Breast epithelium (tissue), 4 donors: Measurements from ENCODE around the gene UST. TPM values are rescaled to one million over a fixed set of nuclear protein-coding genes. Genes with fewer than 3 reads are reported as not detected.
"Not testable (repeated sequence)": the region's sequence is repeated elsewhere in the genome, so short reads cannot be mapped to it uniquely, and the experiment has no call there.

Experiments used
- DNase-seq, 2 donors: peaks; one replicate each; pipeline ENCODE4 v3.0.0-alpha.2; 2019; ENCODE audit warnings: low spot score in 2 of 2
- H3K27ac ChIP-seq, 2 donors: fragments of 200-600 bp; sonication (generic) in 1 of 2; one replicate each; pipeline ENCODE4 v1.5.1; 2016 to 2019; ENCODE audit warnings: mild to moderate bottlenecking in 1 of 2
- H3K27me3 ChIP-seq, 2 donors: fragments of 200-600 bp; sonication (generic) in 1 of 2; one replicate each; pipeline versions ENCODE4 v1.5.1 to v1.6.0; 2017 to 2019; ENCODE audit warnings: control low read depth in 1 of 2, mild to moderate bottlenecking in 1 of 2
- H3K36me3 ChIP-seq: fragments of 200-600 bp; one replicate; pipeline ENCODE4 v1.5.1; 2019
- H3K4me1 ChIP-seq, 2 donors: fragments of 200-600 bp; sonication (generic); one replicate each; pipeline ENCODE4 v1.5.1; 2016 to 2019; ENCODE audit warnings: control low read depth in 1 of 2
- H3K4me3 ChIP-seq, 3 donors: fragments of 200-600 bp; sonication (generic); 1 replicate in 2 of 3; 2 replicates in 1 of 3; pipeline ENCODE4 v1.5.1; 2016 to 2019; ENCODE audit warnings: mild to moderate bottlenecking in 3 of 3, moderate library complexity in 2 of 3
- H3K9me3 ChIP-seq, 2 donors: fragments of 200-600 bp; sonication (generic) in 1 of 2; one replicate each; pipeline ENCODE4 v1.5.1; 2016 to 2019; ENCODE audit warnings: control low read depth in 1 of 2
- CTCF ChIP-seq, 3 donors: fragments of 450-650 bp; IDR thresholded peaks; one replicate each; pipeline ENCODE4 v1.5.1; 2016 to 2017; ENCODE audit warnings: antibody characterized with exemption in 3 of 3, mild to moderate bottlenecking in 3 of 3, moderate library complexity in 3 of 3
- POLR2A ChIP-seq: fragments of 450-650 bp; IDR thresholded peaks from one replicate; pipeline ENCODE4 v1.6.1; 2016; ENCODE audit warnings: antibody characterized with exemption, mild to moderate bottlenecking, moderate library complexity
- POLR2AphosphoS5 ChIP-seq, 3 donors: sonication (generic); formaldehyde crosslinking; IDR thresholded peaks; one replicate each; pipeline ENCODE4 v1.6.1; 2017; ENCODE audit warnings: antibody characterized with exemption in 3 of 3
- intact Hi-C: fragments of 100-400 bp; cut with DNase I; formaldehyde crosslinking; loops from one replicate; pipeline ENCODE4 v1.15.1; 2023; ENCODE audit warnings: low total_unique reads
- total RNA-seq, 3 donors: library from RNA; depleted of rRNA; stranded (reverse); fragments of >200 nt; gene quantifications; one replicate each; pipeline ENCODE4 v1.1.0, GENCODE V29; 2016

UST gene
- total RNA-seq, 3 donors from 2014 or later, result 10.5 to 28.8 (median 13.2) TPM

- Histone ChIP-seq H3K9me3 (no peaks in the 10 kb centered on the region), H3K27ac (no peak overlapping the region), H3K27me3 (no peaks in the 10 kb centered on the region), H3K4me3 (no peak overlapping the region), H3K4me1 (no peaks in the 10 kb centered on the region), H3K36me3 (no peaks in the 10 kb centered on the region)
- intact Hi-C loops, result no loop called here
- DNase-seq, result no peak
- TF ChIP-seq POLR2A, result no peak
- no peak for TF ChIP-seq POLR2AphosphoS5 (IDR thresholded peaks at IDR 0.05)
- TF ChIP-seq CTCF (IDR thresholded peaks at IDR 0.05), result no peak
These were observed 108.9 kb downstream of the UST start for GRCh38 chr6:148855744-148856143.

GRCh38 chr6:148857798-148858390 is 111.1 kb downstream of the UST start:
- H3K27me3 ChIP-seq, result no peaks in the 10 kb centered on the region
- H3K9me3 ChIP-seq, result no peaks in the 10 kb centered on the region
- intact Hi-C loops, result no loop called here
- H3K4me3 ChIP-seq, result no peak overlapping the region
- no peaks in the 10 kb centered on the region for H3K36me3 ChIP-seq
- no peak for TF ChIP-seq POLR2A
- no peak for TF ChIP-seq CTCF (IDR thresholded peaks at IDR 0.05)
- no peak for TF ChIP-seq POLR2AphosphoS5 (IDR thresholded peaks at IDR 0.05)
- DNase-seq, result no peak
- H3K4me1 ChIP-seq, result no peaks in the 10 kb centered on the region
- no peak overlapping the region for H3K27ac ChIP-seq

GRCh38 chr6:148864132-148864531 is 117.3 kb downstream of the UST start:
- H3K4me3 ChIP-seq, H3K36me3 ChIP-seq, DNase-seq, H3K27ac ChIP-seq, H3K4me1 ChIP-seq, H3K9me3 ChIP-seq, H3K27me3 ChIP-seq, intact Hi-C loops: not testable (repeated sequence)

GRCh38 chr6:148864941-148865340 is 118.1 kb downstream of the UST start:
- no peak overlapping the region for H3K27ac ChIP-seq
- no peaks in the 10 kb centered on the region for H3K36me3 ChIP-seq
- DNase-seq, result no peak
- TF ChIP-seq POLR2AphosphoS5 (IDR thresholded peaks at IDR 0.05), result no peak
- TF ChIP-seq POLR2A, result no peak
- no peak for TF ChIP-seq CTCF (IDR thresholded peaks at IDR 0.05)
- no peak overlapping the region for H3K4me3 ChIP-seq
- no peaks in the 10 kb centered on the region for H3K4me1 ChIP-seq
- no peaks in the 10 kb centered on the region for H3K9me3 ChIP-seq
- H3K27me3 ChIP-seq, result no peaks in the 10 kb centered on the region
- intact Hi-C loops, result no loop called here

- TF ChIP-seq CTCF (IDR thresholded peaks at IDR 0.05) (no peak), POLR2AphosphoS5 (IDR thresholded peaks at IDR 0.05) (no peak), POLR2A (no peak)
- Histone ChIP-seq H3K27ac (no peak overlapping the region), H3K27me3 (no peaks in the 10 kb centered on the region), H3K9me3 (no peaks in the 10 kb centered on the region), H3K4me1 (no peaks in the 10 kb centered on the region), H3K36me3 (no peaks in the 10 kb centered on the region), H3K4me3 (no peak overlapping the region)
- DNase-seq, result no peak
- intact Hi-C loops, result no loop called here
These were observed 119.9 kb downstream of the UST start for GRCh38 chr6:148866657-148867268.
